HCT116 (cell line): Measurements from ENCODE around the gene SEPTIN8. TPM values are rescaled to one million over a fixed set of nuclear protein-coding genes. Genes with fewer than 3 reads are reported as not detected.

ENCODE experiments used
- ATAC-seq: fragments of 200-7000 bp; cut with Tn5 transposase; 2 replicates; pipeline ENCODE4 v1.9.1; 2020; ENCODE audit warnings: mild to moderate bottlenecking, moderate library complexity
- BruUV-seq: library from RNA; stranded (reverse); fragments of 400-500 nt; replicated peaks from 2 replicates; lab custom pipeline; 2021; lab: Mats Ljungman, UMichigan
- CTCF ChIA-PET: fragments of 300-600 bp; sonication (Branson Sonifier 250); formaldehyde crosslinking; loops from one replicate; lab custom pipeline; 2021; ENCODE audit warnings: antibody characterized with exemption; lab: Charles Lee
- POLR2A ChIA-PET: fragments of 300-600, 350-600 bp; sonication (Branson Sonifier 250); formaldehyde crosslinking; loops from one replicate; lab custom pipeline; 2021; ENCODE audit warnings: antibody characterized with exemption; lab: Charles Lee
- RAD21 ChIA-PET, 2 experiments: fragments of 300-600 bp; sonication (Branson Sonifier 250); formaldehyde crosslinking; loops; one replicate each; lab custom pipeline; 2023; ENCODE audit warnings: low total read pairs in 2 of 2; ENCODE audit not compliant: uncharacterized antibody in 2 of 2, unreplicated experiment in 2 of 2, low non-redundant PET in 1 of 2; lab: Charles Lee
- DNase-seq: peaks from one replicate; pipeline ENCODE4 v3.0.0-alpha.2; 2010; ENCODE audit warnings: low read depth, low spot score
- H2AFZ ChIP-seq: fragments of 200-600 bp; shearing (Covaris generic), sonication (generic); 2 replicates; pipeline ENCODE4 v1.6.1; 2017; ENCODE audit warnings: low read depth, mixed run types, mixed read lengths, antibody characterized with exemption, low read length; ENCODE audit not compliant: poor library complexity, severe bottlenecking
- H3K27ac ChIP-seq: 2 replicates; pipeline ENCODE4 v1.5.1; 2012; ENCODE audit warnings: low read depth, low read length
- H3K27me3 ChIP-seq: fragments of 200-600 bp; sonication (generic); 2 replicates; pipeline ENCODE4 v1.6.1; 2016; ENCODE audit warnings: mixed run types, low read length, mixed read lengths; ENCODE audit not compliant: insufficient read depth
- H3K36me3 ChIP-seq, 2 experiments: fragments of 200-500 bp in 1 of 2; fragments of 200-600 bp in 1 of 2; sonication (Bioruptor generic) in 1 of 2; sonication (generic) in 1 of 2; 2 replicates each; pipeline versions ENCODE4 v1.5.1 to v1.6.1; 2014 to 2016; ENCODE audit warnings: low read length in 2 of 2, inconsistent platforms in 1 of 2, mixed read lengths in 1 of 2, mixed run types in 1 of 2; ENCODE audit not compliant: insufficient read depth in 2 of 2, control insufficient read depth in 1 of 2
- H3K4me1 ChIP-seq, 2 experiments: fragments of 200-600 bp in 1 of 2; sonication (generic) in 1 of 2; 2 replicates each; pipeline versions ENCODE4 v1.5.1 to v1.6.1; 2012 to 2017; ENCODE audit warnings: low read length in 2 of 2, inconsistent platforms in 1 of 2, mild to moderate bottlenecking in 1 of 2, mixed read lengths in 1 of 2, mixed run types in 1 of 2, moderate library complexity in 1 of 2; ENCODE audit not compliant: insufficient read depth in 2 of 2, control insufficient read depth in 1 of 2
- H3K4me2 ChIP-seq: fragments of 200-600 bp; sonication (generic); 2 replicates; pipeline ENCODE4 v1.6.1; 2017; ENCODE audit warnings: mixed run types, low read length, mixed read lengths
- H3K4me3 ChIP-seq, 2 experiments: fragments of 200-600 bp in 1 of 2; sonication (generic) in 1 of 2; replicated peaks in 1 of 2; 2 replicates each; pipeline ENCODE4 v1.5.1; 2011 to 2016; ENCODE audit warnings: low read length in 2 of 2, control low read depth in 1 of 2, low read depth in 1 of 2, mild to moderate bottlenecking in 1 of 2, mixed read lengths in 1 of 2, mixed run types in 1 of 2
- H3K79me2 ChIP-seq: fragments of 200-600 bp; sonication (generic); 2 replicates; pipeline ENCODE4 v1.6.1; 2017; ENCODE audit warnings: mild to moderate bottlenecking, mixed run types, low read length, moderate library complexity, mixed read lengths; ENCODE audit not compliant: insufficient read depth
- H3K9ac ChIP-seq: fragments of 200-600 bp; sonication (generic); 2 replicates; pipeline ENCODE4 v1.6.1; 2016; ENCODE audit warnings: low read length, mixed read lengths
- H3K9me2 ChIP-seq: fragments of 200-600 bp; sonication (generic), shearing (Covaris generic); 2 replicates; pipeline ENCODE4 v1.6.1; 2017; ENCODE audit warnings: mixed run types, mild to moderate bottlenecking, moderate library complexity; ENCODE audit not compliant: insufficient read depth
- H3K9me3 ChIP-seq, 2 experiments: fragments of 200-500 bp in 1 of 2; fragments of 200-600 bp in 1 of 2; sonication (Bioruptor generic) in 1 of 2; sonication (generic) in 1 of 2; 2 replicates each; pipeline ENCODE4 v1.6.1; 2014 to 2017; ENCODE audit warnings: low read length in 2 of 2, mixed read lengths in 2 of 2, inconsistent platforms in 1 of 2, low read depth in 1 of 2, mild to moderate bottlenecking in 1 of 2, mixed run types in 1 of 2, moderate library complexity in 1 of 2; ENCODE audit not compliant: control insufficient read depth in 1 of 2, insufficient read depth in 1 of 2
- H4K20me1 ChIP-seq: fragments of 200-600 bp; sonication (generic), shearing (Covaris generic); 2 replicates; pipeline ENCODE4 v1.6.1; 2017; ENCODE audit warnings: mixed run types, mild to moderate bottlenecking, moderate library complexity; ENCODE audit not compliant: insufficient read depth
- CTCF ChIP-seq, 3 experiments: fragments of 200-600 bp in 1 of 3; sonication (generic) in 1 of 3; IDR thresholded peaks in 2 of 3; conservative IDR thresholded peaks in 1 of 3; 2 replicates each; pipeline ENCODE4 v1.5.1; 2012 to 2017; ENCODE audit warnings: low read depth in 2 of 3, low read length in 2 of 3, antibody characterized with exemption in 1 of 3, borderline replicate concordance in 1 of 3, control low read depth in 1 of 3, mild to moderate bottlenecking in 1 of 3, mixed read lengths in 1 of 3, mixed run types in 1 of 3, moderate library complexity in 1 of 3; ENCODE audit not compliant: insufficient read depth in 1 of 3
- POLR2AphosphoS5 ChIP-seq: IDR thresholded peaks from 2 replicates; pipeline ENCODE4 v1.6.1; 2011; ENCODE audit warnings: mild to moderate bottlenecking, low read depth, low read length, moderate library complexity
- ZNF274 ChIP-seq: fragments of 200-500 bp; sonication (Bioruptor generic); IDR thresholded peaks from 2 replicates; pipeline ENCODE4 v1.6.1; 2014; ENCODE audit warnings: mild to moderate bottlenecking, low read depth, low read length, inconsistent platforms
- intact Hi-C: fragments of 100-400 bp; cut with micrococcal nuclease; formaldehyde crosslinking; loops from 2 replicates; pipeline ENCODE4 v1.10.0; 2022
- total RNA-seq: library from RNA; stranded (reverse); gene quantifications from one replicate; pipeline ENCODE4 v1.2.1, GENCODE V29; 2021; ENCODE audit not compliant: unreplicated experiment
- TF ChIP-seq, protein P1 (sequence below): IDR thresholded peaks from 2 replicates; pipeline ENCODE4 v1.6.1; 2011; ENCODE audit warnings: mild to moderate bottlenecking, low read length, moderate library complexity; ENCODE audit not compliant: insufficient replicate concordance; ENCODE audit errors: extremely low read depth

SEPTIN8 gene
- total RNA-seq, 1 experiment from 2014 or later, result 34.6 TPM

- H3K79me2 ChIP-seq, result no peaks in the 10 kb centered on the region
- POLR2A ChIA-PET, result no interaction called here
- RAD21 ChIA-PET, result no interaction called here
- no peak for TF ChIP-seq ZNF274
- no peak for TF ChIP-seq POLR2AphosphoS5
- TF ChIP-seq CTCF (IDR thresholded peaks at IDR 0.05 in 2 of 3, conservative IDR thresholded peaks at IDR 0.05 in 1 of 3; ENCODE audit: borderline replicate concordance in 1 of 3, insufficient read depth in 1 of 3, low read depth in 2 of 3, low read length in 2 of 3), result no peak
- TF ChIP-seq, protein P1, sequence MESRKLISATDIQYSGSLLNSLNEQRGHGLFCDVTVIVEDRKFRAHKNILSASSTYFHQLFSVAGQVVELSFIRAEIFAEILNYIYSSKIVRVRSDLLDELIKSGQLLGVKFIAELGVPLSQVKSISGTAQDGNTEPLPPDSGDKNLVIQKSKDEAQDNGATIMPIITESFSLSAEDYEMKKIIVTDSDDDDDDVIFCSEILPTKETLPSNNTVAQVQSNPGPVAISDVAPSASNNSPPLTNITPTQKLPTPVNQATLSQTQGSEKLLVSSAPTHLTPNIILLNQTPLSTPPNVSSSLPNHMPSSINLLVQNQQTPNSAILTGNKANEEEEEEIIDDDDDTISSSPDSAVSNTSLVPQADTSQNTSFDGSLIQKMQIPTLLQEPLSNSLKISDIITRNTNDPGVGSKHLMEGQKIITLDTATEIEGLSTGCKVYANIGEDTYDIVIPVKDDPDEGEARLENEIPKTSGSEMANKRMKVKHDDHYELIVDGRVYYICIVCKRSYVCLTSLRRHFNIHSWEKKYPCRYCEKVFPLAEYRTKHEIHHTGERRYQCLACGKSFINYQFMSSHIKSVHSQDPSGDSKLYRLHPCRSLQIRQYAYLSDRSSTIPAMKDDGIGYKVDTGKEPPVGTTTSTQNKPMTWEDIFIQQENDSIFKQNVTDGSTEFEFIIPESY, result no peak
- TF ChIP-seq, all 23 proteins: peak for 0
- Histone ChIP-seq H3K4me2 (no peak overlapping the region), H2AFZ (no peak overlapping the region), H4K20me1 (no peaks in the 10 kb centered on the region), H3K27me3 (no peaks in the 10 kb centered on the region), H3K4me3 (no peak overlapping the region), H3K9me3 (no peaks in the 10 kb centered on the region), H3K36me3 (no peaks in the 10 kb centered on the region), H3K9ac (no peak overlapping the region), H3K4me1 (peaks cover 8 to 14% of the 10 kb centered on the region in 2 experiments; a peak in 3 of 4 replicates), H3K9me2 (no peaks in the 10 kb centered on the region), H3K27ac (no peak overlapping the region)
- DNase-seq, result no peak
- no peak for ATAC-seq
- CTCF ChIA-PET, result interaction anchor here (0.6 kb wide), 1 partner anchor 224 kb away, joined by 3 read pairs; no protein-coding TSS in a partner anchor
- intact Hi-C loops, result no loop called here
- no TSS peak for BruUV-seq
Observed at GRCh38 chr5:132750471-132751230, 26.4 kb downstream of the SEPTIN8 start.
